NCI-H345 treated with DMSO at 0.1 percent for 48 hours (cell line): Measurements from ENCODE around the gene BTRC.
A peak's percentile ranks its signal among the peaks of the same experiment; 100 is the strongest.

Experiments used
- DNase-seq: peaks from one replicate; lab custom pipeline; 2025; ENCODE audit not compliant: unreplicated experiment; lab: John Stamatoyannopoulos, UW

Gene BTRC

GRCh38 chr10:101564490-101564991, 210.6 kb downstream of the BTRC start:
- no peak for DNase-seq

GRCh38 chr10:101565370-101565900, 211.5 kb downstream of the BTRC start:
- no peak for DNase-seq

DNA sequence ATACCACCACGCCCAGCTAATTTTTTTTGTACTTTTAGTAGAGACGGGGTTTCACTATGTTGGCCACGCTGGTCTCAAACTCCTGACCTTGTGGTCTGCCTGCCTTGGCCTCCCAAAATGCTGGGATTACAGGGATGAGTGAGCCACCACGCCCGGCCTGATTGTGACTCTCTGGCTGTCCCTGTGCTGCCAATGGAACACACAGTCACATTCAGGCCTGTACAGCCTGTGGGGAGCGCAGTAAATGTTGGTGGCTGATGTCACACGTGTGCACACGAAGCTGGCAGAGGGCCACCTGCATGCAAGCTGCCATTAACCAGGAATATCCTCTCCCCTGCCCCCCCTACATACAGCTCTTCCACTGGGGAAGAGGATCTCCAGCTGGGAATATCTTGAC, 212.0 kb downstream of the BTRC start:
- no peak for DNase-seq

GRCh38 chr10:101566333-101567164, 212.6 kb downstream of the BTRC start:
- DNase-seq, result no peak

- DNase-seq, result no peak
These were observed 213.4 kb downstream of the BTRC start for GRCh38 chr10:101567165-101568006.

- DNase-seq, result no peak
These were observed 214.2 kb downstream of the BTRC start for GRCh38 chr10:101568054-101568745.

GRCh38 chr10:101569323-101569621, 215.3 kb downstream of the BTRC start:
- DNase-seq, result no peak

DNA sequence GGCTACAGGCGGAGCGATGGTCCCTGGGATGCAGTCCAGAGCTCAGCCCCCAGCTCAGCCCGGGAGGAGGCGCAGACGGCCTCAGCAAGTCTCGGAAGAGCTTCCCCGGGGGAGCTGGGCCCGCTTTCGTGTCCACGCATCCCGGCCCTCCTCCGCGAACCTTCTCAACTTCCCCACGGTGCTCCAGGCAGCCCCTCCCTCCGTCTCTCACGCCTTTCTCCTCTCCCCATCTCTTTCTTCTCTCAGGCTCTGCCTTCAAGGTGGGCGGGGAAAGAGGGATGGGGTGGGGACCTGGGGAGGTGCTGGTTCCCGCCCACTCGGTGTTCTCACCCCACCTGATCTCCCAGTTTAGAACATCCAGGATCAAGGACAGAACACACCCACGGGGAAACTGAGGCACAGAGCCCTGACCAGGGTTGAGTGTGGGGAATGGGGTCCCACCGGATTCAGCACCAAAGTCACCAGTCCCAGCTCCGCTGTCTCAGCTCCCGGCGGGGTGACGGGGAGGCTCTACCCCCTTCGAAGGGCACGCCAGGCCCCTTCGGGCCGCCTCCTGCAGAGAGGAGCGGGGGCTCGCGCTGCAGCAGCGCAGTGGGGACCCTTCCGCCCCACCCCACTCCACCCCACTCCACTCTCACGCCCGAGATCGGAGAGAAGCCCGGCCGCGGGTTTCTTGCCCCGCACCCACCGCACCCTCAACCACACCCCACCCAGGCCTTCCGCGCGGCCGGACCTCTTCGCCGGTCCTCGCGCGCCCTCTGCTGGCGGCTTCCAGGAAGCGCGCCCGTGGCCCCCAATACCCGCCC, 215.9 kb downstream of the BTRC start:
- DNase-seq, result peak; percentile 25

- no peak for DNase-seq
These were observed 216.7 kb downstream of the BTRC start for GRCh38 chr10:101570428-101571270.

GRCh38 chr10:101571271-101571925, 217.4 kb downstream of the BTRC start:
- DNase-seq, result no peak

GRCh38 chr10:101572126-101572525, 218.2 kb downstream of the BTRC start:
- no peak for DNase-seq

DNA sequence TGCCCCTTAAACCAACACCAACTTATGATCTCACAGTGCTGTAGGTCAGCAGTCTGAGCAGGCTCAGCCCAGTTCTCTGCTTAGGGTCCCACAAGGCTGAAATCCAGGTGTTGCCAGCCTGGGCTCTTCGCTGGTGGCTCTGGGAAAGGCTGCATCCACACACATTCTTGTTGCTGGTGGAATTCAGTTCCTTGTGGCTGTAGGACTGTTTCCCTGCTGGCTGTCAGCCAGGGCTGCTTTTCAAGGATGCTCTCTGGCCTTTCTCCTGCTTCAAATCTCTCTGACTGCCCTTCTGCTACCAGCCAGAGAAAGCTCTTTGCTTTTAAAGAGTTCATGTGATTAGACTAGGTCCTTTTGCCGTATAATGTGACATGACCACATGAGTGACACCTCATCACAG, 218.8 kb downstream of the BTRC start:
- DNase-seq, result no peak

DNA sequence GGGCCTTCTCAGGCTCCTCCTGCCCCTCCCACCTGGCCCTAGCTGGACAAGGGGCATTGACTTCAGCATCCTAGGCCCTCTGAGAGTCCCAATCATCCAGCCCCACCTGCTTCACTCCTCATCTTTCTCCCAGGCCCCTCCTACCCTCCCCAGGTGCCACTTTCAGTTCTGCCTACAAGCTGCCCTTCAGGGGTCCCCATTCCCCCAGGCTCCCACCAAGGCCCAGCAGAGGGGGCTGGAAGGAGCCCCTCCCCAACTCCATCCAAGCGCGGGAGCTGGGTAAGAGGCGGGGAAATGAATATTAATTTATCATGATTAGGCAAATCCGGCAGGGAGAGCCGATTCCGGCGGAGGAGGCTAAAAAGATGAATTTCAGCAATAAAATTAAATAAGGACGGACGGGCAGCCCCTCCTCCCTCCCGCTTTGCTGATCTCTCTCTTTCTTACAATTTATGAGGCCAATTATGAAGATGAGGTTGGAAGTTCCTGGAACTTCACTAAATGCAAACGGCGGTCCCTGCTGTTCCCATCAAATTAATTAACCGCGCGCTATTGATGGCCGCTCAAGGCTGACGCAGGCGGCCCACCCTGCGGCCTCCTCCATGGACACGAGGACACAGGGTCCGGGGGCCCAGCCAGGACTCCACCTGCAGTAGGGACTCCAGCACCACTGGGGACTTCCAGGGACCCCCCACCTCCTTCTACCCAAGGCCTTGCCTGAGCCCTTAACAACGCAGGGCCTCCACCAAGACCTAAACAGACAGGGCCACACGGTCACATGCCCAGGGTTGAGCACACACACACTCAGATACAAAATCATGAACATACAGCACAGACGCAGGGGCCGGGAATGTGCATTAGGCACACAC, 220.2 kb downstream of the BTRC start:
- DNase-seq, result no peak

- no peak for DNase-seq
These were observed 221.1 kb downstream of the BTRC start for GRCh38 chr10:101575091-101575490.

- no peak for DNase-seq
These were observed 221.7 kb downstream of the BTRC start for GRCh38 chr10:101575580-101576210.

DNA sequence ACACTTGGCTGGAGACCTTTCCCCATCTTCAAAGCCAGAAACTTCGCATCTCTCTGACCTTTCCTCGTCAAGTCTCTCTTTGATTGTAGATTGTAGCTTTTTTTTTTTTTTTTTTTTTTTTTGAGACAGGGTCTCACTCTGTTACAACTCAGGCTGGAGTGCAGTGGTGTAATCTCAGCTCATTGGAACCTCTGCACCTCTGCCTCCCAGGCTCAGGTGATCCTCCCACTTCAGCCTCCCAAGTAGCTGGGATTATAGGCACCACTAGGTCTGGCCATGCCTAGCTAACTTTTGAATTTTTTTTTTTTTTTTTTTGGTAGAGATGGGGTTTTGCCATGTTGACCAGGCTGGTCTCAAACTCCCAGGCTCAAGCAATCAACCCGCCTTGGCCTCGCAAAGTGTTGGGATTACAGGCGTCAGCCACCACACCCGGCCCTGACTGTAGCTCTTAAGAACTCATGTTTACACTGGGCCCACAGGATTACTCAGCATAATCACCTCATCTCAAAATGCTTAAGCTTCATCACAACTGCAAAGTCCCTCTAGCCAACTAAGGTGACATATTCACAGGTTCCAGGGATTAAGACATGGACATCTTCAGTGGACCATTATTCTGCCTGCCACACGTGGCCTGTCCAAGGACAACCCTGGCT, 222.4 kb downstream of the BTRC start:
- DNase-seq, result no peak
